Sigmoid colon (tissue), 7 donors: ENCODE data around the gene ILK. TPM values are rescaled to one million over a fixed set of nuclear protein-coding genes. Genes with fewer than 3 reads are reported as not detected.
A peak's percentile ranks its signal among the peaks of the same experiment; 100 is the strongest.

ENCODE experiments used
- DNase-seq: peaks from one replicate; pipeline ENCODE4 v3.0.0-alpha.2; 2019
- H3K27ac ChIP-seq, 4 donors: fragments of 200-600 bp; sonication (generic); one replicate each; pipeline ENCODE4 v1.5.1; 2016 to 2019; ENCODE audit warnings: mild to moderate bottlenecking in 1 of 4
- H3K27me3 ChIP-seq, 3 donors: fragments of 200-600 bp; sonication (generic); one replicate each; pipeline ENCODE4 v1.5.1; 2019; ENCODE audit warnings: mild to moderate bottlenecking in 1 of 3
- H3K36me3 ChIP-seq, 4 donors: fragments of 200-600 bp; sonication (generic); one replicate each; pipeline ENCODE4 v1.5.1; 2016 to 2019
- H3K4me1 ChIP-seq, 4 donors: fragments of 200-600 bp; sonication (generic); one replicate each; pipeline ENCODE4 v1.5.1; 2017 to 2019
- H3K4me3 ChIP-seq, 4 donors: fragments of 200-600 bp; sonication (generic); one replicate each; pipeline ENCODE4 v1.5.1; 2017 to 2019; ENCODE audit warnings: mild to moderate bottlenecking in 2 of 4, moderate library complexity in 1 of 4
- H3K9me3 ChIP-seq, 4 donors: fragments of 200-600 bp in 3 of 4; sonication (generic) in 3 of 4; one replicate each; pipeline versions ENCODE4 v1.5.1 to v1.6.1; 2013 to 2019
- EP300 ChIP-seq, 4 donors: sonication (generic); formaldehyde crosslinking; IDR thresholded peaks; one replicate each; pipeline ENCODE4 v1.6.1; 2017; ENCODE audit warnings: antibody characterized with exemption in 4 of 4
- POLR2A ChIP-seq, 2 donors: fragments of 450-650 bp; IDR thresholded peaks; one replicate each; pipeline ENCODE4 v1.6.1; 2016; ENCODE audit warnings: antibody characterized with exemption in 2 of 2, mild to moderate bottlenecking in 2 of 2, moderate library complexity in 2 of 2
- POLR2AphosphoS5 ChIP-seq, 4 donors: sonication (generic); formaldehyde crosslinking; IDR thresholded peaks; one replicate each; pipeline ENCODE4 v1.6.1; 2017; ENCODE audit warnings: antibody characterized with exemption in 4 of 4
- WGBS, 2 donors: extraction: QIAGEN DNeasy Blood & Tissue Kit; methylation state at CpG; one replicate each; pipeline ENCODE4 v1.1.7; 2013; 5-methylcytosine and 5-hydroxymethylcytosine counted together
- intact Hi-C: fragments of 100-400 bp; cut with DNase I; formaldehyde crosslinking; loops from one replicate; pipeline ENCODE4 v1.15.1; 2023
- polyA plus RNA-seq, 3 donors: library from polyadenylated mRNA; stranded (reverse); fragments of 200-250 nt; gene quantifications; one replicate each; pipeline ENCODE4 v1.2.3, GENCODE V29; 2013
- total RNA-seq, 4 donors: library from RNA; depleted of rRNA; stranded (reverse); fragments of >200 nt; gene quantifications; one replicate each; pipeline ENCODE4 v1.1.0, GENCODE V29; 2016
- TF ChIP-seq, protein P1 (sequence below), 4 experiments: fragments of 450-650 bp in 3 of 4; fragments of 200-600 bp in 1 of 4; IDR thresholded peaks; one replicate each; pipeline ENCODE4 v1.5.1; 2016 to 2019; ENCODE audit warnings: antibody characterized with exemption in 4 of 4, mild to moderate bottlenecking in 3 of 4, moderate library complexity in 2 of 4
- donor health status: healthy with polysubstance abuse.
- donor health status: Bipolar disorder and iron deficiency.
- donor health status: healthy.

The ILK gene
- total and polyA plus RNA-seq, 7 donors, result 93.7 to 607 (median 450) TPM

DNA sequence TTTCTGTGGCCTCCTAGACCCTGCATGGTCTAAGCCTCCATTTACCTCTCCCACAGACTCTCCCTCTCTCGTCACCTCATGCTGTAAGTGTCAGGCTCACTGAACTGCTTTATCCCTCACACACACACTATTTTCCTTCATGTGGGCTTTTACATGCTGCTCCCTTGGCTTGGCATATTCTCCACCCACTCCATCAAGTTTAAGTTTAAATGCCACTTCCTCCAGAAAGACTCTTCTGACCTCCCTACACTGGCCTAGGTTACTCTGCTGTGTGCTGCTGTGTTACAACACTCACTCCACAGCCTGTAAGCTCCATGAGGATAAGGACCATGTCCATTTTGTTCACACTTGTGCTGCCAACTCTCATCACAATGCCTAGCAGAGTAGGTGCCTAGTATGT lies 49.5 kb downstream of the ILK start:
- no peak for DNase-seq
- TF ChIP-seq, protein P1, sequence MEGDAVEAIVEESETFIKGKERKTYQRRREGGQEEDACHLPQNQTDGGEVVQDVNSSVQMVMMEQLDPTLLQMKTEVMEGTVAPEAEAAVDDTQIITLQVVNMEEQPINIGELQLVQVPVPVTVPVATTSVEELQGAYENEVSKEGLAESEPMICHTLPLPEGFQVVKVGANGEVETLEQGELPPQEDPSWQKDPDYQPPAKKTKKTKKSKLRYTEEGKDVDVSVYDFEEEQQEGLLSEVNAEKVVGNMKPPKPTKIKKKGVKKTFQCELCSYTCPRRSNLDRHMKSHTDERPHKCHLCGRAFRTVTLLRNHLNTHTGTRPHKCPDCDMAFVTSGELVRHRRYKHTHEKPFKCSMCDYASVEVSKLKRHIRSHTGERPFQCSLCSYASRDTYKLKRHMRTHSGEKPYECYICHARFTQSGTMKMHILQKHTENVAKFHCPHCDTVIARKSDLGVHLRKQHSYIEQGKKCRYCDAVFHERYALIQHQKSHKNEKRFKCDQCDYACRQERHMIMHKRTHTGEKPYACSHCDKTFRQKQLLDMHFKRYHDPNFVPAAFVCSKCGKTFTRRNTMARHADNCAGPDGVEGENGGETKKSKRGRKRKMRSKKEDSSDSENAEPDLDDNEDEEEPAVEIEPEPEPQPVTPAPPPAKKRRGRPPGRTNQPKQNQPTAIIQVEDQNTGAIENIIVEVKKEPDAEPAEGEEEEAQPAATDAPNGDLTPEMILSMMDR (IDR thresholded peaks at IDR 0.05), result no peak
- TF ChIP-seq EP300 (IDR thresholded peaks at IDR 0.05) (no peak), POLR2A (IDR thresholded peaks at IDR 0.05) (no peak), POLR2AphosphoS5 (IDR thresholded peaks at IDR 0.05) (no peak)
- H3K4me1 ChIP-seq, result peaks cover 0 to 53% (median 37%) of the 10 kb centered on the region in 4 donors
- H3K9me3 ChIP-seq, result no peaks in the 10 kb centered on the region
- no peak overlapping the region for H3K4me3 ChIP-seq
- no peaks in the 10 kb centered on the region for H3K36me3 ChIP-seq
- WGBS, 2 donors, result 87 to 90% methylated on average over 1 of the region's 1 CpG
- no peaks in the 10 kb centered on the region for H3K27me3 ChIP-seq
- intact Hi-C loops, result no loop called here
- peak overlapping the region in 2 of 4 donors; percentile 81 to 91 for H3K27ac ChIP-seq

DNA sequence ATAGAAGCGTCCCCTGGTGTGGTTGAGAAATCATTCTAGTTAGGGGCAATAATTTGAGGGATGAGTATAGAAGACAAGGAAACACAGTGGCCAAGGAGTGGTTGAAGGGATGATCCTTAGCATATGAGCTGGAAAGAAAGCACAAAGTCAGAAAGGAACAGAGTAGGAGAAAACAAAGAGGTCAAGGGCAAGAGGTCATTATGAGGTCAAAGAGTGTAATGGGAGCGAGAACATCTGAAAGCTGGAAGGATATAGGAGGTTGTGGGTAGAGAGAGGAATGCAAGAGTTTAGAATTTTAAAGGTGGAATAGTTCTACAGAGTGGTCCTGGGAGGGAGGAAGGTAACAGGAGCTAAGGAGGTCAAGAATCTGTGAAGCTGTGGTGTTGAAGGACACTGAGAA lies 50.1 kb downstream of the ILK start:
- Histone ChIP-seq H3K27me3 (no peaks in the 10 kb centered on the region), H3K4me3 (no peak overlapping the region), H3K4me1 (peaks cover 0 to 48% (median 31%) of the 10 kb centered on the region in 4 donors), H3K36me3 (no peaks in the 10 kb centered on the region), H3K27ac (peak overlapping the region in 3 of 4 donors; percentile 81 to 91 (median 88)), H3K9me3 (no peaks in the 10 kb centered on the region)
- WGBS, 2 donors, result 91% methylated on average over 2 of the region's 2 CpGs
- TF ChIP-seq, protein P1 (IDR thresholded peaks at IDR 0.05), result no peak
- no peak for TF ChIP-seq POLR2AphosphoS5 (IDR thresholded peaks at IDR 0.05)
- TF ChIP-seq POLR2A (IDR thresholded peaks at IDR 0.05), result no peak
- no peak for TF ChIP-seq EP300 (IDR thresholded peaks at IDR 0.05)
- no peak for DNase-seq
- intact Hi-C loops, result loop anchor here (2.0 kb wide), 1 partner anchor 35 kb away; the partner anchor contains the start of gene TPP1

DNA sequence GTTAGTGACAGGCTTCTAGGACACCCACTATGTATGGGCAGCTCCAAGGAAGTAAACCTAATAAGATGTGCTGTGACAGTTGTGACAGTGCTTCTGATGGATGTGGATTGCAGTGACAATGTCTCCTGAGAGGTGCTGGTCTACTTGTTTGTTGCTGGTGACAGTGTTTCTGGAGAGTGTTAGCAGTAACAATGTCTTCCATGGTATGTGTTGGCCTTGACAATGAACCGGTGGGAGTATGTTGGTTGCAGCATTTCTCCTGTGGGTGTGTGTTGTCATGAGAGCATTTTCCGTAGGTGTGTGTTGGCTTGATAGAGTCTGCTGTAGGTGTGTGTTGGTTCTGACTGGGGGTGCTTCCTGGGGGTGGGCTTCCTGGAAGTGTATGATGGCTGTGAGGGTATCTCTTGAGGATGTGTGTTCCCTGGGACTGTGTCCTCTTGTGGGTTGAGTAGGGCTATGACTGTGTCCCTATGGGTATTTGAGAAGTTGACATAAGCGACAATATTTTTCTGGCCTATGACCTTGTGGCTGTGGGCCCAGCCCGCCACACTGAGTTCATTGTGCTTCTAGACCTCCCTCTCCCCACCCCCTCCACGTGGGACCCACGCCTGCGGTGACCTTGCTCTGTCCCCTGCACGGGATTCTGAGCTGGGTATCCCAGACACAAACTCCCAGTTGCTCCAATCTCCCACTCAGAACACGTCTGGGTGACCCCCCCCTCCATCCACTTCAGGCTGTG lies 50.9 kb downstream of the ILK start:
- Histone ChIP-seq H3K27me3 (no peaks in the 10 kb centered on the region), H3K36me3 (no peaks in the 10 kb centered on the region), H3K9me3 (no peaks in the 10 kb centered on the region), H3K4me1 (peaks cover 0 to 40% (median 24%) of the 10 kb centered on the region in 4 donors), H3K4me3 (peak overlapping the region; percentile 47 to 68 (median 64)), H3K27ac (peak overlapping the region; percentile 65 to 91 (median 84))
- intact Hi-C loops, result loop anchor here (2.0 kb wide), 1 partner anchor 36 kb away; the partner anchor contains the start of gene TPP1
- 57 to 62% methylated on average over 9 of the region's 9 CpGs for WGBS, 2 donors
- TF ChIP-seq POLR2A (IDR thresholded peaks at IDR 0.05) (no peak), POLR2AphosphoS5 (IDR thresholded peaks at IDR 0.05) (peak in 2 of 4 donors; percentile 44 to 61), EP300 (IDR thresholded peaks at IDR 0.05) (no peak)
- TF ChIP-seq, protein P1 (IDR thresholded peaks at IDR 0.05), result no peak
- DNase-seq, result peak; percentile 71

DNA sequence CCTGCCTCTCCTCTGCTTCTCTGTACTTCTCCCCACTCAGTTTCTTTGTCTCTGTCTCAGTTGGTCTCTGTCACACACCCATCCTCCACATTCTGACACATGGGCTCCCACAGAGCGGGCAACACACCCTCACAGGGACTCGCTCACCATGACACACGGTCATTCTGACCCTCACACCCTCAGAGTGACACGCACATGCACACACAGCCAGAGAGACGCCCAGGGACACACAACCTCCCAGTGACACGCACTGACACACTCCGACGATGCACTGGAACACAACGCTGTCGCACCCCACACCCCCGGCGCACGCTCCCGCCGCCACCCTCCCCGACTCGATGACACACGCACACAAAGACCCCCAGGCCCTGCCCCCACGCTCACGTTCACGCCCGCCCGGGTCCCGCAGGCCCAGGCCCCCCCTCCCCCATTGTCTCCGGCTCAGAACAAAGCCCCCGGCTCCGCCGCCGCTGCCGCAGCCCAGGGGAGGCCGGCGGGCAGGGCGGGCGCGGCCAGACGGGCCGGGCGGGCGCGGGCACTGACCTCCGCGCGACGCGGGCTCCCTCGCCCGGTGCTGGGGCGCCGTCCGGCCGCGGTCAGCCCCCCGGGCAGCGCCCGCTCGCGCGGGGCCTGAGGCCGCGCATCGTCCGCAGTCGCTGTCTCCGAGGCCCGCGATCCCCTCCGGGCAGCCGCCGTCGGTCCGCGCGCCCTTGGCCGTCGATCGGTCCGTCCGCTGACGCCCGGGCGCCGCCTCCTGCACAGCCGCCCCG lies 51.6 kb downstream of the ILK start:
- intact Hi-C loops, result loop anchor here (2.0 kb wide), 1 partner anchor 36 kb away; the partner anchor contains the start of gene TPP1
- peak overlapping the region; percentile 48 to 68 (median 64) for H3K4me3 ChIP-seq

More for the DNA sequence above, 51.6 kb downstream of the ILK start:
- H3K27ac ChIP-seq, result peak overlapping the region; percentile 72 to 91 (median 84)
- TF ChIP-seq, protein P1 (IDR thresholded peaks at IDR 0.05), result no peak
- no peak for TF ChIP-seq EP300 (IDR thresholded peaks at IDR 0.05)
- TF ChIP-seq POLR2A (IDR thresholded peaks at IDR 0.05), result no peak
- peak in 2 of 4 donors; percentile 2 to 17 for TF ChIP-seq POLR2AphosphoS5 (IDR thresholded peaks at IDR 0.05)
- H3K9me3 ChIP-seq, result no peaks in the 10 kb centered on the region
- WGBS, 2 donors, result 4% methylated on average over 84 of the region's 84 CpGs
- no peaks in the 10 kb centered on the region for H3K36me3 ChIP-seq
- H3K4me1 ChIP-seq, result peaks cover 0 to 34% (median 24%) of the 10 kb centered on the region in 4 donors
- DNase-seq, result peak; percentile 74
- no peaks in the 10 kb centered on the region for H3K27me3 ChIP-seq
